H1 (cell line): Measurements from ENCODE around the gene EPHB1. TPM values are rescaled to one million over a fixed set of nuclear protein-coding genes. Genes with fewer than 3 reads are reported as not detected.

ENCODE experiments used
- CTCF ChIA-PET: fragments of 300-600 bp; sonication (Branson Sonifier 250); formaldehyde crosslinking; loops from one replicate; lab custom pipeline; 2021; ENCODE audit not compliant: partially characterized antibody; lab: Charles Lee
- POLR2A ChIA-PET: fragments of 300-600 bp; sonication (Branson Sonifier 250); formaldehyde crosslinking; loops from one replicate; lab custom pipeline; 2021; ENCODE audit warnings: inconsistent platforms; ENCODE audit not compliant: partially characterized antibody; lab: Charles Lee
- DNase-seq, 2 experiments: peaks; one replicate each; pipeline versions ENCODE4 v3.0.0 to v3.0.0-alpha.2; 2010 to 2022; ENCODE audit warnings: low spot score in 2 of 2, low read depth in 1 of 2, mixed read lengths in 1 of 2
- FAIRE-seq: peaks from 2 replicates; lab custom pipeline; 2011; peaks lifted over from hg19 to GRCh38; lab: Jason Lieb, UNC
- H2AFZ ChIP-seq: 2 replicates; pipeline ENCODE4 v1.8.1; 2012; ENCODE audit warnings: low read length, inconsistent platforms
- H2AK5ac ChIP-seq: 2 replicates; pipeline ENCODE4 v1.6.1; 2013; ENCODE audit warnings: low read depth, low read length
- H2BK120ac ChIP-seq: replicated peaks from 2 replicates; pipeline ENCODE3; 2013; ENCODE audit warnings: low read depth, low read length, inconsistent platforms
- H2BK12ac ChIP-seq: 2 replicates; pipeline ENCODE4 v1.6.1; 2013; ENCODE audit warnings: low read depth, low read length
- H2BK15ac ChIP-seq: 2 replicates; pipeline ENCODE4 v1.6.1; 2013; ENCODE audit warnings: low read length
- H2BK20ac ChIP-seq: 2 replicates; pipeline ENCODE4 v1.6.1; 2013; ENCODE audit warnings: low read length
- H2BK5ac ChIP-seq: 2 replicates; pipeline ENCODE4 v1.6.1; 2013; ENCODE audit warnings: low read depth, low read length
- H3K14ac ChIP-seq: 2 replicates; pipeline ENCODE4 v1.6.1; 2013; ENCODE audit warnings: inconsistent platforms; ENCODE audit not compliant: insufficient read length
- H3K18ac ChIP-seq: 2 replicates; pipeline ENCODE4 v1.6.1; 2013; ENCODE audit warnings: low read length; ENCODE audit errors: extremely low read depth
- H3K23ac ChIP-seq: 2 replicates; pipeline ENCODE4 v1.6.1; 2013; ENCODE audit warnings: inconsistent platforms; ENCODE audit not compliant: insufficient read length
- H3K23me2 ChIP-seq: 2 replicates; pipeline ENCODE4 v1.6.1; 2013; ENCODE audit warnings: low read depth, low read length
- H3K27ac ChIP-seq: 2 replicates; pipeline ENCODE4 v1.6.1; 2011; ENCODE audit warnings: low read depth, low read length, inconsistent platforms
- H3K27me3 ChIP-seq, 4 experiments: replicated peaks in 1 of 4; 1 replicate in 1 of 4; 2 replicates in 3 of 4; pipeline versions ENCODE4 v1.6.1 to v1.8.1; 2011 to 2013; ENCODE audit warnings: low read length in 3 of 4, mild to moderate bottlenecking in 3 of 4, inconsistent platforms in 2 of 4, mixed read lengths in 2 of 4, moderate library complexity in 1 of 4; ENCODE audit not compliant: control insufficient read depth in 3 of 4, insufficient read depth in 3 of 4; ENCODE audit errors: extremely low read depth in 1 of 4
- H3K36me3 ChIP-seq, 4 experiments: 2 replicates each; pipeline versions ENCODE4 v1.6.1 to v1.8.1; 2011 to 2013; ENCODE audit warnings: mild to moderate bottlenecking in 4 of 4, low read length in 3 of 4, moderate library complexity in 2 of 4, control low read depth in 1 of 4, inconsistent platforms in 1 of 4; ENCODE audit not compliant: insufficient read depth in 4 of 4, control insufficient read depth in 2 of 4
- H3K4ac ChIP-seq: replicated peaks from 2 replicates; pipeline ENCODE3; 2013; ENCODE audit warnings: low read length, low read depth, mixed read lengths, inconsistent platforms; ENCODE audit not compliant: insufficient read length
- H3K4me1 ChIP-seq, 4 experiments: replicated peaks in 1 of 4; 1 replicate in 1 of 4; 2 replicates in 3 of 4; pipeline versions ENCODE4 v1.6.1 to v1.8.1; 2011 to 2013; ENCODE audit warnings: low read length in 3 of 4, inconsistent platforms in 2 of 4, mixed read lengths in 1 of 4; ENCODE audit not compliant: insufficient read depth in 4 of 4, control insufficient read depth in 3 of 4
- H3K4me2 ChIP-seq, 2 experiments: 2 replicates each; pipeline versions ENCODE4 v1.6.1 to v1.8.1; 2011 to 2013; ENCODE audit warnings: low read depth in 2 of 2, low read length in 2 of 2, control low read depth in 1 of 2, inconsistent platforms in 1 of 2, mild to moderate bottlenecking in 1 of 2; ENCODE audit not compliant: insufficient read depth in 1 of 2
- H3K4me3 ChIP-seq, 4 experiments: fragments of 200-600, 300-600 bp in 1 of 4; sonication (generic), shearing (Covaris generic), sonication (Bioruptor Twin) in 1 of 4; 2 replicates each; pipeline versions ENCODE4 v1.5.1 to v1.8.1; 2011 to 2016; ENCODE audit warnings: low read length in 4 of 4, low read depth in 3 of 4, control low read depth in 2 of 4, inconsistent platforms in 2 of 4, mild to moderate bottlenecking in 2 of 4, mixed read lengths in 1 of 4, moderate library complexity in 1 of 4; ENCODE audit not compliant: insufficient read depth in 2 of 4; ENCODE audit errors: extremely low read depth in 1 of 4
- H3K56ac ChIP-seq: replicated peaks from 2 replicates; pipeline ENCODE3; 2013; ENCODE audit warnings: low read depth, mild to moderate bottlenecking, mixed read lengths, low read length, inconsistent platforms; ENCODE audit not compliant: insufficient read length
- H3K79me1 ChIP-seq: 2 replicates; pipeline ENCODE4 v1.6.1; 2013; ENCODE audit warnings: low read depth, low read length, control low read depth
- H3K79me2 ChIP-seq, 2 experiments: 2 replicates each; pipeline versions ENCODE4 v1.6.1 to v1.8.1; 2012 to 2013; ENCODE audit warnings: low read length in 2 of 2, mild to moderate bottlenecking in 2 of 2, inconsistent platforms in 1 of 2; ENCODE audit not compliant: insufficient read depth in 2 of 2, control insufficient read depth in 1 of 2
- H3K9ac ChIP-seq, 4 experiments: replicated peaks in 1 of 4; 1 replicate in 1 of 4; 2 replicates in 3 of 4; pipeline versions ENCODE4 v1.6.1 to v1.8.1; 2011 to 2013; ENCODE audit warnings: low read depth in 3 of 4, low read length in 3 of 4, control low read depth in 2 of 4, mild to moderate bottlenecking in 2 of 4, moderate library complexity in 2 of 4, inconsistent platforms in 1 of 4; ENCODE audit errors: extremely low read depth in 1 of 4
- H3K9me3 ChIP-seq, 2 experiments: 2 replicates each; pipeline versions ENCODE4 v1.6.1 to v1.8.1; 2012 to 2013; ENCODE audit warnings: mild to moderate bottlenecking in 2 of 2, moderate library complexity in 2 of 2, control low read depth in 1 of 2, inconsistent platforms in 1 of 2, low read depth in 1 of 2, low read length in 1 of 2, mixed read lengths in 1 of 2; ENCODE audit not compliant: insufficient read depth in 2 of 2
- H4K20me1 ChIP-seq, 2 experiments: replicated peaks in 1 of 2; 2 replicates each; pipeline versions ENCODE3 to v1.8.1; 2011 to 2013; ENCODE audit warnings: inconsistent platforms in 2 of 2, low read length in 2 of 2, mild to moderate bottlenecking in 1 of 2; ENCODE audit not compliant: insufficient read depth in 2 of 2, control insufficient read depth in 1 of 2
- H4K5ac ChIP-seq: 2 replicates; pipeline ENCODE4 v1.6.1; 2013; ENCODE audit warnings: low read length, low read depth, mixed read lengths, inconsistent platforms; ENCODE audit not compliant: insufficient read length
- H4K8ac ChIP-seq: 2 replicates; pipeline ENCODE4 v1.8.0; 2013; ENCODE audit warnings: mild to moderate bottlenecking, moderate library complexity, low read length, inconsistent platforms; ENCODE audit not compliant: insufficient read depth; ENCODE audit errors: extremely low read depth
- H4K91ac ChIP-seq: replicated peaks from 2 replicates; pipeline ENCODE3; 2013; ENCODE audit warnings: low read length, mixed read lengths, inconsistent platforms; ENCODE audit not compliant: insufficient read length
- CHD2 ChIP-seq: IDR thresholded peaks from 2 replicates; pipeline ENCODE4 v1.6.1; 2012; ENCODE audit warnings: low read length, improper control_type of control experiment
- CREB1 ChIP-seq: IDR thresholded peaks from 2 replicates; pipeline ENCODE4 v1.6.1; 2012; ENCODE audit warnings: inconsistent platforms
- CTCF ChIP-seq, 3 experiments: IDR thresholded peaks; 1 replicate in 2 of 3; 2 replicates in 1 of 3; pipeline versions ENCODE4 v1.5.1 to v1.6.1; 2011; ENCODE audit warnings: low read length in 3 of 3, mild to moderate bottlenecking in 3 of 3, inconsistent platforms in 2 of 3, low read depth in 1 of 3, moderate library complexity in 1 of 3; ENCODE audit not compliant: insufficient read depth in 1 of 3; ENCODE audit errors: control extremely low read depth in 1 of 3
- EP300 ChIP-seq, 2 experiments: IDR thresholded peaks; 1 replicate in 1 of 2; 2 replicates in 1 of 2; pipeline ENCODE4 v1.6.1; 2011 to 2012; ENCODE audit warnings: low read depth in 2 of 2, low read length in 2 of 2, mild to moderate bottlenecking in 2 of 2, borderline replicate concordance in 1 of 2, inconsistent platforms in 1 of 2, moderate library complexity in 1 of 2
- KDM4A ChIP-seq: IDR thresholded peaks from one replicate; pipeline ENCODE4 v1.7.1; 2012; ENCODE audit warnings: low read depth, mild to moderate bottlenecking, moderate library complexity, low read length, inconsistent platforms; ENCODE audit not compliant: severe bottlenecking
- KDM5A ChIP-seq: fragments of 200-600 bp; IDR thresholded peaks from 2 replicates; pipeline ENCODE4 v1.7.1; 2012; ENCODE audit warnings: mild to moderate bottlenecking, low read length, inconsistent platforms, mixed read lengths
- MAFK ChIP-seq: IDR thresholded peaks from 2 replicates; pipeline ENCODE4 v1.6.1; 2012; ENCODE audit warnings: low read depth, mild to moderate bottlenecking, improper control_type of control experiment, low read length
- NRF1 ChIP-seq: IDR thresholded peaks from 2 replicates; pipeline ENCODE4 v1.6.1; 2011; ENCODE audit warnings: mild to moderate bottlenecking, low read depth, low read length, improper control_type of control experiment
- POLR2A ChIP-seq, 2 experiments: IDR thresholded peaks; 1 replicate in 1 of 2; 2 replicates in 1 of 2; pipeline ENCODE4 v1.6.1; 2011; ENCODE audit warnings: low read depth in 2 of 2, low read length in 2 of 2, mild to moderate bottlenecking in 2 of 2; ENCODE audit errors: control extremely low read depth in 1 of 2
- SP1 ChIP-seq: IDR thresholded peaks from 2 replicates; pipeline ENCODE4 v1.6.1; 2011; ENCODE audit warnings: low read depth, low read length
- SUZ12 ChIP-seq: fragments of 200-600 bp; sonication (generic); IDR thresholded peaks from 2 replicates; pipeline ENCODE4 v1.6.1; 2012; ENCODE audit warnings: mild to moderate bottlenecking, inconsistent platforms, low read length, moderate library complexity, mixed read lengths
- TBP ChIP-seq: IDR thresholded peaks from 2 replicates; pipeline ENCODE4 v1.6.1; 2011; ENCODE audit warnings: low read depth, low read length, improper control_type of control experiment
- WGBS, 2 experiments: shearing (Covaris generic) in 1 of 2; methylation state at CpG; one replicate each; pipeline versions ENCODE4 v1.1.6 to v1.1.7; 2013 to 2015; ENCODE audit warnings: low lambda C conversion rate in 2 of 2, mixed read lengths in 2 of 2, inconsistent platforms in 1 of 2, low coverage in 1 of 2, missing lambda C conversion rate in 1 of 2; ENCODE audit not compliant: insufficient replicate concordance in 2 of 2, insufficient coverage in 1 of 2, insufficient read length in 1 of 2; ENCODE audit errors: extremely low coverage in 1 of 2, missing lambda C conversion rate in 1 of 2; 5-methylcytosine and 5-hydroxymethylcytosine counted together
- polyA plus RNA-seq, 7 experiments: library from polyadenylated mRNA; depleted of rRNA in 3 of 7; stranded (reverse) in 5 of 7; unstranded in 2 of 7; fragments of >200 nt in 5 of 7; fragments of 200-250 nt in 2 of 7; gene quantifications; 1 replicate in 5 of 7; 2 replicates in 1 of 7; 4 replicates in 1 of 7; pipeline versions ENCODE4 v1.2.1 to v1.2.3, GENCODE V29; 2011 to 2013; ENCODE audit warnings: missing spikeins in 2 of 7, mixed read lengths in 2 of 7
- total RNA-seq: library from RNA; stranded (reverse); fragmentation: NEBNext Ultra II Directional; extraction: Animal tissue kit (Norgen Biotek cat#: 25700); gene quantifications from 2 replicates; pipeline ENCODE4 v1.2.1, GENCODE V29; 2021

The EPHB1 gene
- total and polyA plus RNA-seq, 2 of the 8 experiments (the other 6 are each of a cell fraction or from before 2014, with no cell fraction given), result 3.5 to 5.9 TPM

GRCh38 chr3:135191708-135192107 lies 396.6 kb downstream of the EPHB1 start:
- no peak overlapping the region for H3K4me2 ChIP-seq

More at GRCh38 chr3:135191708-135192107, 396.6 kb downstream of the EPHB1 start:
- Histone ChIP-seq H3K79me2 (no peaks in the 10 kb centered on the region), H4K8ac (no peak overlapping the region), H2BK15ac (no peak overlapping the region), H3K36me3 (no peaks in the 10 kb centered on the region), H2BK120ac (no peak overlapping the region), H3K4me3 (no peak overlapping the region), H3K18ac (no peak overlapping the region), H4K20me1 (no peaks in the 10 kb centered on the region), H3K79me1 (no peaks in the 10 kb centered on the region), H4K91ac (no peak overlapping the region), H3K9ac (no peak overlapping the region), H3K23me2 (no peaks in the 10 kb centered on the region), H3K27ac (no peak overlapping the region), H2BK20ac (no peak overlapping the region), H2BK5ac (peak overlapping the region; percentile 38; the same call in 1 of the 2 replicates), H3K23ac (no peak overlapping the region), H4K5ac (no peak overlapping the region), H3K4ac (no peak overlapping the region), H2BK12ac (no peak overlapping the region), H3K27me3 (no peaks in the 10 kb centered on the region), H3K9me3 (no peaks in the 10 kb centered on the region), H2AK5ac (no peak overlapping the region), H3K4me1 (peaks cover 0 to 2% (median under 1%) of the 10 kb centered on the region in 4 experiments; a peak in 4 of 7 replicates), H3K56ac (no peak overlapping the region), H2AFZ (peak overlapping the region; percentile 93), H3K14ac (no peak overlapping the region)
- TF ChIP-seq CREB1, result no peak
- no peak for TF ChIP-seq KDM5A
- no peak for TF ChIP-seq SP1
- no peak for TF ChIP-seq NRF1
- TF ChIP-seq KDM4A, result no peak
- no peak for TF ChIP-seq EP300 (IDR thresholded peaks at IDR 0.05; ENCODE audit: borderline replicate concordance in 1 of 2, low read depth in 2 of 2, low read length in 2 of 2)
- TF ChIP-seq CHD2, result no peak
- TF ChIP-seq CTCF (IDR thresholded peaks at IDR 0.05; ENCODE audit: control extremely low read depth in 1 of 3, insufficient read depth in 1 of 3, low read depth in 1 of 3, low read length in 3 of 3), result no peak
- no peak for TF ChIP-seq MAFK
- TF ChIP-seq SUZ12, result no peak
- no peak for TF ChIP-seq POLR2A (IDR thresholded peaks at IDR 0.05; ENCODE audit: control extremely low read depth in 1 of 2, low read depth in 2 of 2, low read length in 2 of 2)
- no peak for TF ChIP-seq TBP
- WGBS, 2 experiments, result 83% methylated on average over 4 of the region's 4 CpGs; no CpG with 5 or more reads in 1 of the 2 experiments
- POLR2A ChIA-PET, result no interaction called here
- DNase-seq (no peak), FAIRE-seq (no peak)
- CTCF ChIA-PET, result interaction anchor here (0.8 to 2.1 kb wide), 3 partner anchors 45 to 436 kb away, joined by 3 to 5 read pairs (median 4); no protein-coding TSS in a partner anchor
